Left ventricle myocardium inferior (tissue), 1 donor: ENCODE results near the gene RALGPS1. TPM values are rescaled to one million over a fixed set of nuclear protein-coding genes. Genes with fewer than 3 reads are reported as not detected.

Experiments
- DNase-seq: peaks from one replicate; pipeline ENCODE4 v3.0.0-alpha.2; 2020
- H3K27ac ChIP-seq: fragments of 200-600 bp; replicated peaks from 2 replicates; pipeline ENCODE4 v1.8.0; 2021
- H3K27me3 ChIP-seq: fragments of 200-600 bp; 2 replicates; pipeline ENCODE4 v1.8.0; 2021; ENCODE audit warnings: low read depth
- H3K36me3 ChIP-seq: fragments of 200-600 bp; 2 replicates; pipeline ENCODE4 v1.8.0; 2021
- H3K4me1 ChIP-seq: fragments of 200-600 bp; 2 replicates; pipeline ENCODE4 v1.8.0; 2021
- H3K4me3 ChIP-seq: fragments of 200-600 bp; 2 replicates; pipeline ENCODE4 v1.8.0; 2021; ENCODE audit warnings: mild to moderate bottlenecking, moderate library complexity
- H3K9me3 ChIP-seq: fragments of 200-600 bp; replicated peaks from 2 replicates; pipeline ENCODE4 v1.8.0; 2021
- intact Hi-C: fragments of 100-400 bp; cut with micrococcal nuclease; formaldehyde crosslinking; loops from one replicate; pipeline ENCODE4 v1.11.0; 2022
- total RNA-seq: library from RNA; stranded (reverse); fragmentation: NEBNext Ultra II Directional; extraction: Animal tissue kit (Norgen Biotek cat#: 25700); gene quantifications from one replicate; pipeline ENCODE4 v1.2.1, GENCODE V29; 2021
- TF ChIP-seq, protein P1 (sequence below): fragments of 200-600 bp; IDR thresholded peaks from 2 replicates; pipeline ENCODE4 v1.8.0; 2021; ENCODE audit warnings: antibody characterized with exemption, mild to moderate bottlenecking, borderline replicate concordance
- donor health status: DM: no; HTN: yes; CAD: no; lungs with severe emphysema.

RALGPS1 gene
- total RNA-seq, 1 donor from 2014 or later = 18.9 TPM

DNA sequence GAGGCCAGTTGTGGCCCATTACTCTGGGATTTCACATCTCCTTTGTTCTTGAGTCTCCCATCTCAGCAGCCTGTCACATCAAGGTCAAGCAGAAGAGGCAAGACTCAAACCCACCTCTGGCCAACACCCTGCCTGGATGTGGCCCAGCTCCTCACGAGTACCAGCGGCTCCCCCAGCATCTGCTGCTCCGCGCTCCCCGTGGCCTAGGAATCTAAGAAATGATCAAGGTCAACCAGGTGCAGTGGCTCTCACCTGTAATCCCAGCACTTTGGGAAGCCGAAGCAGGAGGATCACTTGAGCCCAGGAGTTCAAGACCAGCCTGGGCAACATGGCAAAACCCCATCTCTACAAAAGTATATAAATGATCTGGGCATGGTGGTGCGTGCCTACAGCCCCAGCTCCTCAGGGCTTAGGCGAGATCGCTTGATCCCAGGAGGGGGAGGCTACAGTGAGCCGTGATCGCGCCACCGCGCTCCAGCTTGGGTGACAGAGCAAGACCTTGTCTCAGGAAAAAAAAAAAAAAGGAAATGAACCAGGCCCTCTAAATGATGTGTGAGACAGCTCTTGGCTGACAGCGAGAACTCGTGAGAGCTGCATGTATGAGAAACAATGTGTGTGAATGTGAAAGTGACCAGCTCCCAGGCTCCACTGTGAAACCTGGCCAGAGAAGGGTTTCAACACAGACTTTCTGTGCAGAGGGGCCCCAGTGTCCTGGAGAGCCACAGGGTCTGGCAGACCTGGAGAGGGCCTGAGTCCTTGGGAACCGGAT is 269.4 kb downstream of the RALGPS1 start:
- H3K9me3 ChIP-seq = no peaks in the 10 kb centered on the region
- TF ChIP-seq, protein P1, sequence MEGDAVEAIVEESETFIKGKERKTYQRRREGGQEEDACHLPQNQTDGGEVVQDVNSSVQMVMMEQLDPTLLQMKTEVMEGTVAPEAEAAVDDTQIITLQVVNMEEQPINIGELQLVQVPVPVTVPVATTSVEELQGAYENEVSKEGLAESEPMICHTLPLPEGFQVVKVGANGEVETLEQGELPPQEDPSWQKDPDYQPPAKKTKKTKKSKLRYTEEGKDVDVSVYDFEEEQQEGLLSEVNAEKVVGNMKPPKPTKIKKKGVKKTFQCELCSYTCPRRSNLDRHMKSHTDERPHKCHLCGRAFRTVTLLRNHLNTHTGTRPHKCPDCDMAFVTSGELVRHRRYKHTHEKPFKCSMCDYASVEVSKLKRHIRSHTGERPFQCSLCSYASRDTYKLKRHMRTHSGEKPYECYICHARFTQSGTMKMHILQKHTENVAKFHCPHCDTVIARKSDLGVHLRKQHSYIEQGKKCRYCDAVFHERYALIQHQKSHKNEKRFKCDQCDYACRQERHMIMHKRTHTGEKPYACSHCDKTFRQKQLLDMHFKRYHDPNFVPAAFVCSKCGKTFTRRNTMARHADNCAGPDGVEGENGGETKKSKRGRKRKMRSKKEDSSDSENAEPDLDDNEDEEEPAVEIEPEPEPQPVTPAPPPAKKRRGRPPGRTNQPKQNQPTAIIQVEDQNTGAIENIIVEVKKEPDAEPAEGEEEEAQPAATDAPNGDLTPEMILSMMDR = no peak
- intact Hi-C loops = no loop called here
- peak overlapping the region; percentile 23 for H3K4me3 ChIP-seq
- peaks cover 88% of the 10 kb centered on the region for H3K4me1 ChIP-seq
- H3K36me3 ChIP-seq = no peaks in the 10 kb centered on the region
- no peaks in the 10 kb centered on the region for H3K27me3 ChIP-seq
- peak overlapping the region; percentile 95 for H3K27ac ChIP-seq
- peak; percentile 58 for DNase-seq

DNA sequence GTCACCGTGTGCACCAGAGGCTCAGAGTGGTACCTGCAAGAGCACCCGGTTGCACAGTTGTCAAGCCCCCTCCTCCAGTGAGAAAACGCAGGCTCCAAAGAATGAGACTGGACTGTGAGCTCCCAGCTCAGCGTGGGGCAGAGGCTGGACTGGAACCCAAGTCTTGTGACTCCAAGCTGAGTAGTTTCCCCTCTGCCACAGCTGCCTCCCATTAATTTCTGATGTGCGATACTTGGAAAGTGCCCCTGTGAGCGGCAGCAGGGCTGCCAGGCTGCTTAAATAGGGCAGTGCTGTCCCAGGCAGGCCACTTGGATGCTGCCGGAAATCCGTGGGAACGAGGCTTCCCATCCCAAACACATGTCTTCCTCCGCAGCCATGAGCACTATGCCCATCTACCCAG is 270.1 kb downstream of the RALGPS1 start:
- no peaks in the 10 kb centered on the region for H3K36me3 ChIP-seq
- DNase-seq = no peak

GRCh38 chr9:127185181-127185580 is 270.6 kb downstream of the RALGPS1 start:
- no peak for DNase-seq

More for the DNA sequence above, 270.1 kb downstream of the RALGPS1 start:
- Histone ChIP-seq H3K4me1 (peaks cover 85% of the 10 kb centered on the region), H3K27me3 (no peaks in the 10 kb centered on the region), H3K9me3 (no peaks in the 10 kb centered on the region), H3K27ac (peak overlapping the region; percentile 95), H3K4me3 (peak overlapping the region; percentile 23)
- intact Hi-C loops = no loop called here
- TF ChIP-seq, protein P1 = no peak

DNA sequence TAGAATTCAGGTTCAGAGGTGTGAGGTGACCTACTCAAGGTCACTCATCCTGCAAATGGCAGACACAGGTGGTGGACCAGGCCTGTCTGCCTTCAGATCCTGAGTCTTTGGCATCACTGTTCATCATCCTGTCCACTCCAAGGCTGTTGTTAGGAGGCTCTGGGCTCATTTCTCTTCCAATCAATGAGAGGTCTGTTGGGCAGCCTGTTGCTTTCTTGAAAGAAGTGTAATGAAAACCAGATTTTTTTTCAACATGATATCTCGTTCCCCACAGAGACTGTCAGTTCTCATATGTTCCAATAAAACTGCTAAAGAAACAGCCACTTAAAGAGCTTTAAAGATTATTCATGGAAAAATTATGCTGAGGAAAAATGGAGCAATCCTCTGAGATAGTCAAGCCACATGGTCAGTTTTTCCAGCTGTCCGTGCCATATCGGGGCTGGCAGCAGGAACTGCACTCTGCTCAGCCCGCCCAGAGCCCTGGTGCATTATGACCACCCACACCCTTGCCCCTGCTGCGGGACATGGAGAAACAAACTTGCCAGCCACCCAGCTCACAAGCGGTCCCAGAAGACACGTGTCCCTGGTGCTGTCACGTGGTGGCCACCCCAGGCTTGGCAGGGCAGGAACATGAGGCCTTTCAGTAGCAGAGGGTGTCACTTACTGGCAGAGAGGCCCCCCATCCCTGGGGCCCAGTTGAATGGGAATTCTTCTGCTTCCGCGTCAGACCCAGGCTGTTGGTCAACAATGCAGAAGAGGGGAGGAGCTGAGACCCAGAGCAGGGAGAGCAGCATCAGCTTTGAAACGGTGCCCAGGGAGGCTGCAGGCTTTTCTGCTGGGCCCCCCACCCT is 271.6 kb downstream of the RALGPS1 start:
- Histone ChIP-seq H3K27me3 (no peaks in the 10 kb centered on the region), H3K27ac (peak overlapping the region; percentile 95), H3K4me1 (peaks cover 70% of the 10 kb centered on the region), H3K36me3 (no peaks in the 10 kb centered on the region), H3K9me3 (no peaks in the 10 kb centered on the region), H3K4me3 (peak overlapping the region; percentile 31)
- DNase-seq = peak; percentile 88
- TF ChIP-seq, protein P1 = no peak
- intact Hi-C loops = no loop called here

More at GRCh38 chr9:127185181-127185580, 270.6 kb downstream of the RALGPS1 start:
- Histone ChIP-seq H3K27ac (peak overlapping the region; percentile 95), H3K4me1 (peaks cover 80% of the 10 kb centered on the region), H3K36me3 (no peaks in the 10 kb centered on the region), H3K9me3 (no peaks in the 10 kb centered on the region), H3K4me3 (no peak overlapping the region), H3K27me3 (no peaks in the 10 kb centered on the region)
- intact Hi-C loops = no loop called here
- TF ChIP-seq, protein P1 = no peak

- H3K36me3 ChIP-seq = no peaks in the 10 kb centered on the region
- TF ChIP-seq, protein P1 = no peak
- DNase-seq = no peak
- H3K4me1 ChIP-seq = peaks cover 64% of the 10 kb centered on the region
- intact Hi-C loops = no loop called here
- peak overlapping the region; percentile 31 for H3K4me3 ChIP-seq
- no peaks in the 10 kb centered on the region for H3K27me3 ChIP-seq
- H3K27ac ChIP-seq = peak overlapping the region; percentile 95
- H3K9me3 ChIP-seq = no peaks in the 10 kb centered on the region
Observed at GRCh38 chr9:127186806-127187205, 272.2 kb downstream of the RALGPS1 start.
